Measurements from ENCODE around the gene FGF22. TPM values are rescaled to one million over a fixed set of nuclear protein-coding genes. Genes with fewer than 3 reads are reported as not detected.
A peak's percentile ranks its signal among the peaks of the same experiment; 100 is the strongest.

FGF22 gene
- total and polyA plus RNA-seq, 2 donors (not counting 1 experiment from before 2014, with no cell fraction given), result 0.34 to 2.9 TPM

- H3K36me3 ChIP-seq (replicated peaks in 1 of 2; ENCODE audit: control extremely low read depth in 1 of 2, control insufficient read depth in 1 of 2, extremely low read depth in 1 of 2, insufficient read depth in 2 of 2, low read length in 1 of 2), result no peaks in the 10 kb centered on the region
- no peak overlapping the region for H3K4me3 ChIP-seq (ENCODE audit: control extremely low read depth in 1 of 5, extremely low read depth in 1 of 5, insufficient read depth in 1 of 5, low read depth in 2 of 5, low read length in 4 of 5)
- DNase-seq, result no peak
- H3K4me2 ChIP-seq (replicated peaks; ENCODE audit: low read depth, low read length, poor library complexity, severe bottlenecking), result no peak overlapping the region
- H3K4me1 ChIP-seq (ENCODE audit: control insufficient read depth in 2 of 2, insufficient read depth in 2 of 2, low read length in 2 of 2), result peaks cover 8 to 12% of the 10 kb centered on the region in 2 donors
- no peak overlapping the region for H2AFZ ChIP-seq (ENCODE audit: insufficient read depth, low read depth, low read length, poor library complexity, severe bottlenecking)
- Mint-ChIP-seq H3K27ac (no peak overlapping the region), H3K4me1 (peaks cover 11% of the 10 kb centered on the region), H3K27me3 (peaks cover 13% of the 10 kb centered on the region), H3K4me3 (no peak overlapping the region), H3K9me3 (ENCODE audit: insufficient read depth) (no peaks in the 10 kb centered on the region)
- H3K9ac ChIP-seq (ENCODE audit: low read length), result no peak overlapping the region
- no peaks in the 10 kb centered on the region for H3K79me2 ChIP-seq (ENCODE audit: control insufficient read depth, insufficient read depth, low read length)
- POLR2A ChIA-PET, result no interaction called here
- H3K9me3 ChIP-seq (ENCODE audit: control extremely low read depth in 1 of 3, control insufficient read depth in 2 of 3, insufficient read depth in 1 of 3, low read length in 2 of 3), result peaks cover 0 to 30% (median 0%) of the 10 kb centered on the region in 3 donors
- TF ChIP-seq, protein P1, sequence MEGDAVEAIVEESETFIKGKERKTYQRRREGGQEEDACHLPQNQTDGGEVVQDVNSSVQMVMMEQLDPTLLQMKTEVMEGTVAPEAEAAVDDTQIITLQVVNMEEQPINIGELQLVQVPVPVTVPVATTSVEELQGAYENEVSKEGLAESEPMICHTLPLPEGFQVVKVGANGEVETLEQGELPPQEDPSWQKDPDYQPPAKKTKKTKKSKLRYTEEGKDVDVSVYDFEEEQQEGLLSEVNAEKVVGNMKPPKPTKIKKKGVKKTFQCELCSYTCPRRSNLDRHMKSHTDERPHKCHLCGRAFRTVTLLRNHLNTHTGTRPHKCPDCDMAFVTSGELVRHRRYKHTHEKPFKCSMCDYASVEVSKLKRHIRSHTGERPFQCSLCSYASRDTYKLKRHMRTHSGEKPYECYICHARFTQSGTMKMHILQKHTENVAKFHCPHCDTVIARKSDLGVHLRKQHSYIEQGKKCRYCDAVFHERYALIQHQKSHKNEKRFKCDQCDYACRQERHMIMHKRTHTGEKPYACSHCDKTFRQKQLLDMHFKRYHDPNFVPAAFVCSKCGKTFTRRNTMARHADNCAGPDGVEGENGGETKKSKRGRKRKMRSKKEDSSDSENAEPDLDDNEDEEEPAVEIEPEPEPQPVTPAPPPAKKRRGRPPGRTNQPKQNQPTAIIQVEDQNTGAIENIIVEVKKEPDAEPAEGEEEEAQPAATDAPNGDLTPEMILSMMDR (IDR thresholded peaks at IDR 0.05), result no peak
- no peak for TF ChIP-seq EZH2 (IDR thresholded peaks at IDR 0.05; ENCODE audit: borderline replicate concordance, insufficient read depth, low read depth, low read length, poor library complexity, severe bottlenecking)
- no peak overlapping the region for H3K27ac ChIP-seq (ENCODE audit: low read length in 2 of 2)
- no peaks in the 10 kb centered on the region for H4K20me1 ChIP-seq (ENCODE audit: control insufficient read depth, insufficient read depth, low read length, poor library complexity, severe bottlenecking)
- peaks cover 0 to 31% (median 12%) of the 10 kb centered on the region in 4 experiments for H3K27me3 ChIP-seq (replicated peaks in 1 of 4; ENCODE audit: control extremely low read depth in 1 of 4, control insufficient read depth in 3 of 4, insufficient read depth in 4 of 4, low read length in 3 of 4)
- intact Hi-C loops (cut with micrococcal nuclease), result no loop called here
- WGBS (ENCODE audit: insufficient coverage), result 59% methylated on average over 8 of the region's 9 CpGs
- CTCF ChIA-PET, result no interaction called here
- ATAC-seq (ENCODE audit: low read depth), result peak; percentile 31
These were observed 46.2 kb upstream of the FGF22 start for GRCh38 chr19:593505-593904.

DNA sequence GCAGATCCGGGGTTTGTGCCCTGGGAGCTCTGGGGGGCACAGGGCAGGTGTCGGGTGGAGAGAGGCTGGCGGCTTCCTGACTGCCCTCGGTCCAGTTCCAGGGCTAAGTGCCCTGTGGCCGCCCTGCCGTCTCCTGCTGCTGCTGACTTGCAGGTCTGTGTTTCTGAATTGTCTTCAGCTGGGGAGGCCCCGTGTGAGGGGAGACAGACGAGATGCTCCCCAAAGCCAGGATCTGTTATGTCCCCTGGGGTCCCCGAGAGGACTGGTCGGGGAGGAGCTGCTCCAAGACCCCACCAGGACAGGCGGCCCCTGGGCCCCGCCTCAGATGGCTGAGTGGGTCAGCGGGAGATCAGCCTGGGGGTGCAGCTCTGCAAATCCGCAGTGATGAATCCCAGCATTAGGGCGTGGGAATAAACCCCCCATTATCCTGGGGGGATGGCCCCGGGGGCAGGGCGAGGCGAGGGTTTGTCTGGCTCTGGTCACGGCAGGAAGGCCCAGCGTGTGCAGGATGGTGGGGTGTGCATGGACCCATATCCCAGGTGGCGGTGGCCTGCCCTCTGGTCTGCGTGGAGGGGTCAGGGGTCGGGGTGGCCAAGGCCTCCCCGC lies 45.3 kb upstream of the FGF22 start:
- Histone ChIP-seq H3K27me3 (replicated peaks in 1 of 4; ENCODE audit: control extremely low read depth in 1 of 4, control insufficient read depth in 3 of 4, insufficient read depth in 4 of 4, low read length in 3 of 4) (peaks cover 0 to 22% (median 8%) of the 10 kb centered on the region in 4 experiments), H3K4me2 (replicated peaks; ENCODE audit: low read depth, low read length, poor library complexity, severe bottlenecking) (no peak overlapping the region), H3K27ac (ENCODE audit: low read length in 2 of 2) (no peak overlapping the region), H3K9me3 (ENCODE audit: control extremely low read depth in 1 of 3, control insufficient read depth in 2 of 3, insufficient read depth in 1 of 3, low read length in 2 of 3) (peaks cover 0 to 26% (median 0%) of the 10 kb centered on the region in 3 donors), H3K4me3 (ENCODE audit: control extremely low read depth in 1 of 5, extremely low read depth in 1 of 5, insufficient read depth in 1 of 5, low read depth in 2 of 5, low read length in 4 of 5) (no peak overlapping the region), H4K20me1 (ENCODE audit: control insufficient read depth, insufficient read depth, low read length, poor library complexity, severe bottlenecking) (no peaks in the 10 kb centered on the region), H2AFZ (ENCODE audit: insufficient read depth, low read depth, low read length, poor library complexity, severe bottlenecking) (no peak overlapping the region), H3K36me3 (replicated peaks in 1 of 2; ENCODE audit: control extremely low read depth in 1 of 2, control insufficient read depth in 1 of 2, extremely low read depth in 1 of 2, insufficient read depth in 2 of 2, low read length in 1 of 2) (no peaks in the 10 kb centered on the region), H3K4me1 (ENCODE audit: control insufficient read depth in 2 of 2, insufficient read depth in 2 of 2, low read length in 2 of 2) (peaks cover 0 to 3% of the 10 kb centered on the region in 2 donors), H3K79me2 (ENCODE audit: control insufficient read depth, insufficient read depth, low read length) (no peaks in the 10 kb centered on the region), H3K9ac (ENCODE audit: low read length) (no peak overlapping the region)
- H3K4me3 Mint-ChIP-seq, result no peak overlapping the region
- peaks cover 10% of the 10 kb centered on the region for H3K27me3 Mint-ChIP-seq
- intact Hi-C loops (cut with micrococcal nuclease), result no loop called here
- 74% methylated on average over 24 of the region's 24 CpGs for WGBS (ENCODE audit: insufficient coverage)
- POLR2A ChIA-PET, result no interaction called here
- no peak overlapping the region for H3K27ac Mint-ChIP-seq
- ATAC-seq (ENCODE audit: low read depth) (no peak), DNase-seq (no peak)
- H3K9me3 Mint-ChIP-seq (ENCODE audit: insufficient read depth), result no peaks in the 10 kb centered on the region
- H3K4me1 Mint-ChIP-seq, result peaks cover 6% of the 10 kb centered on the region
- CTCF ChIA-PET, result no interaction called here
- TF ChIP-seq, protein P1 (IDR thresholded peaks at IDR 0.05), result no peak
- no peak for TF ChIP-seq EZH2 (IDR thresholded peaks at IDR 0.05; ENCODE audit: borderline replicate concordance, insufficient read depth, low read depth, low read length, poor library complexity, severe bottlenecking)

Data from B cell (primary cell).